GM12801 (cell line): ENCODE data around the gene KCNQ1.

ENCODE experiments used
- TF ChIP-seq, protein P1 (sequence below): IDR thresholded peaks from one replicate; pipeline ENCODE4 v1.5.1; 2011; ENCODE audit warnings: control low read depth; ENCODE audit not compliant: insufficient read length; ENCODE audit errors: extremely low read depth

KCNQ1 gene

DNA sequence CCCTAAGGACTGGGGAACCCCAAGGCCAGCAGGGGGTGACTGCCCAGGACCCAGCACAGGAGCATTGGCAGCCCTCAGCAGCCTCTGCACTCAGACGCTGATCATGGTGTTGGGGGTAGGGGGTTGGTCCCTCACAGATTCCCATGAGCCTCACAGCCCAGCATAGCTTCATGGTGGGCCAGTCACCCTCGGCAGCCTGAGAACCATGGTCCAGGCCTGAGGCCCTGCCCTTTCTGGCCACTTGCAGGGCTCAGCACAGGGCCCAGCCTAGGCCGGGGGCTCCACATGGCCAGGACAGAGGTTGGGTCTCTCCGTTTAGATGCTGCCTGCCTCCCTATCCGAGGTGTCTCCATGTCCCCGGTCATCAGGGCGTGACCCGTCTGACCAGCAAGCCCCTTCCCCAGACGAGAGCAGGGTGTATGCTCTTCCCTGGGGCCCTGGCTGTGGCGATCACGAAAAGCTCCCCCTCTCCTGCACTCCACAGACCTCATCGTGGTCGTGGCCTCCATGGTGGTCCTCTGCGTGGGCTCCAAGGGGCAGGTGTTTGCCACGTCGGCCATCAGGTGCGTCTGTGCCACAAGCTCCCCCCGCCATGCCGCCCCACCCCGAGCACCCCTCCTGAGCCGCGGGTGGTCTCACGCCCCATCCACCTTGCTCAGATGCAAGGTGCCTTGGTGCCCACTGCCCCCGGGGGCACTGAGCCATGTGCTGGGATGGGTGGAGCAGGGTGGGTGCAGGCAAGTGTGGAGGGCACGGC, 126.2 kb downstream of the KCNQ1 start:
- TF ChIP-seq, protein P1, sequence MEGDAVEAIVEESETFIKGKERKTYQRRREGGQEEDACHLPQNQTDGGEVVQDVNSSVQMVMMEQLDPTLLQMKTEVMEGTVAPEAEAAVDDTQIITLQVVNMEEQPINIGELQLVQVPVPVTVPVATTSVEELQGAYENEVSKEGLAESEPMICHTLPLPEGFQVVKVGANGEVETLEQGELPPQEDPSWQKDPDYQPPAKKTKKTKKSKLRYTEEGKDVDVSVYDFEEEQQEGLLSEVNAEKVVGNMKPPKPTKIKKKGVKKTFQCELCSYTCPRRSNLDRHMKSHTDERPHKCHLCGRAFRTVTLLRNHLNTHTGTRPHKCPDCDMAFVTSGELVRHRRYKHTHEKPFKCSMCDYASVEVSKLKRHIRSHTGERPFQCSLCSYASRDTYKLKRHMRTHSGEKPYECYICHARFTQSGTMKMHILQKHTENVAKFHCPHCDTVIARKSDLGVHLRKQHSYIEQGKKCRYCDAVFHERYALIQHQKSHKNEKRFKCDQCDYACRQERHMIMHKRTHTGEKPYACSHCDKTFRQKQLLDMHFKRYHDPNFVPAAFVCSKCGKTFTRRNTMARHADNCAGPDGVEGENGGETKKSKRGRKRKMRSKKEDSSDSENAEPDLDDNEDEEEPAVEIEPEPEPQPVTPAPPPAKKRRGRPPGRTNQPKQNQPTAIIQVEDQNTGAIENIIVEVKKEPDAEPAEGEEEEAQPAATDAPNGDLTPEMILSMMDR = no peak

DNA sequence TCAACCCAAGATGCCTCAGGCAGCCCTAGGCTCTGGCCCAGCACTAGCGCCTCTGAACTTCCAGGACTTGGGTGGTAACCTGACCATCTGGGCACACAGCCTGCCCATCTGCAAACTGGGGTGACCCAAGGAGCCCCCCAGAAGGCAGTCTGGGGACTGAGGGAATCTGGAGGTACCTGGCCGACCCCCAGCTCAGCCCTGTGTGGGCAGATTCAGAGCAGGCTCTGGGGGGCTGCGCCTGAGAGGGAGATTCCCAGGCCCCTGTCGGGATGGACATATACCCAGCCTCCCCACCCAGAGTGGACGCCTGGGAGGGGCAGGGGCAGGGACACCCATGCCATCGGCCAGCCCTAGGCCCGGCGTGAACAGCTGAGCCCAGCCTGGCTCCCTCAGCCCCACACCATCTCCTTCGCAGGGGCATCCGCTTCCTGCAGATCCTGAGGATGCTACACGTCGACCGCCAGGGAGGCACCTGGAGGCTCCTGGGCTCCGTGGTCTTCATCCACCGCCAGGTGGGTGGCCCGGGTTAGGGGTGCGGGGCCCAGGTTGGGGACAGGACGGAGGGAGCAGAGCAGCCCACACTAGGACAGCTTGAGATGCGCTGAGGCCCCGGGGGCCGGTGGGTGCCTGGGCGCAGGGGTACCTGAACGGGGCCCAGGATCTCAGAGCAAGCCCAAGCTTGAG, 126.9 kb downstream of the KCNQ1 start:
- TF ChIP-seq, protein P1 = no peak

DNA sequence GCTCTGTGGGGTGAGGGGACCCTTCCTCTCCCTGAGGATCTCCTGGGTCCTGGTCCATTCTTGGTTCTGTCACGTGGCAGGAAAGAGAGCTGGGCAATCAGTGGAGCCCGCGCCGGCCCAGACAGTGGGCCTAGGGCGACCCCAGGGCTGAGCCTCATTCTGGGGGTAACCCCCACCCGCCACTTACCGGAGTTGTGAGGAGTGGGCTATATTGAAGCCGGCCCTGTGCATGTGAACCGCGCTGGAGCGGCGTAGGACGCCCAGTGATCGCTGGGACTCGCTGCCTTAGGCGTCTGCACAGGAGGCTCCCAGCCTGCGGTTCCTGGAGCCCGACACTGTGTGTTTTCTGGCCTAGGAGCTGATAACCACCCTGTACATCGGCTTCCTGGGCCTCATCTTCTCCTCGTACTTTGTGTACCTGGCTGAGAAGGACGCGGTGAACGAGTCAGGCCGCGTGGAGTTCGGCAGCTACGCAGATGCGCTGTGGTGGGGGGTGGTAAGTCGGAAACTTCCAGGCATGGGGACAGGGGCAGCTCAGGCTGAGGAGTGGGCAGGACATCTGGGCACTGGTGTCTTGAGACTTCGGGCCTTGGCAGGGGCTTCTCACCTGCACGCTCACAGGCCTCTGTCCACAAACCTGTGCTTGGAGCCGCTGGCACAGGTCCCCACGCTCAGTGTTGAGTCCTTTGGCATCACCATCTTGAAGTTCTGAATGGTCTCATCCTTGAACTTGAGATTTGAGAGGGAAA, 127.9 kb downstream of the KCNQ1 start:
- TF ChIP-seq, protein P1 = no peak

DNA sequence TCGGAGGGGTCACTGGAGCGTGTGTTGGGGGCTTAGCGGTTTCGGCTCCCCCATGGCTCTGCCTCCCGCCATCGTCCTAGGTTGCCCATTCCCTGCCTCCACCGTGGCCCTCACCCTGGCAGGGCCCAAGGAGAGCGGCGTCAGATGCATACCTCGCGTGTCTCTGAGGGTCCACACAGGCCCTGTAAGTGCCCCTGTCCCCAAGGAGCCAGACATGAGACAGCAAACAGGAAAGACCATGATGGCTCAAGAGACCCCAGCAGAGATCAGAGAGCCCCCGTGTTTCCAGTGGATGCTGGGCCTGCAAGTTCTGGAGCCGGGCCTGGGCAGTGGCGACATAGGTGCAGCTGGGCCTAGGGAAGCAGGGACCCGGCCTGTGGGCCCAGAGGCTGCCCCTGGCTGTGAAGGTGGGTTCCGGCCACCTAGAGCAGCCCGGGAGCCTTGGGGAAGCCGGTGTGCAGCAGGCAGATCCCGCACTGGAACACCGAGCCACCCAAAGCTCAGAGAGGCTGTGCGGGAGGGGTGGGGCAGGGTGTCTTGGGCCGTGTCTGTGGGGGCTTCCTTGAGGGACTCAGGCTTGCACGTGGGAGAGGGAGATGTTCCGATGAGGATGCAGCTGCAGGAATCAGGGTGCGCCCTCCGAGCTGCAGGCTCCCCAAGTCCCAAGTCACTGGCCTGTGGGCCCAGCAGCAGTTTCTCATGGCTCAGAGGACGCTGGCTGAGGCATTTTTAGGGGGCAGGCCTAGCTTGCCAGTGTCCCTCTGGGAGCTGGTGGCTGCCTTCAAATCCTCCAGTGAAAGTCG, 128.6 kb downstream of the KCNQ1 start:
- TF ChIP-seq, protein P1 = no peak

DNA sequence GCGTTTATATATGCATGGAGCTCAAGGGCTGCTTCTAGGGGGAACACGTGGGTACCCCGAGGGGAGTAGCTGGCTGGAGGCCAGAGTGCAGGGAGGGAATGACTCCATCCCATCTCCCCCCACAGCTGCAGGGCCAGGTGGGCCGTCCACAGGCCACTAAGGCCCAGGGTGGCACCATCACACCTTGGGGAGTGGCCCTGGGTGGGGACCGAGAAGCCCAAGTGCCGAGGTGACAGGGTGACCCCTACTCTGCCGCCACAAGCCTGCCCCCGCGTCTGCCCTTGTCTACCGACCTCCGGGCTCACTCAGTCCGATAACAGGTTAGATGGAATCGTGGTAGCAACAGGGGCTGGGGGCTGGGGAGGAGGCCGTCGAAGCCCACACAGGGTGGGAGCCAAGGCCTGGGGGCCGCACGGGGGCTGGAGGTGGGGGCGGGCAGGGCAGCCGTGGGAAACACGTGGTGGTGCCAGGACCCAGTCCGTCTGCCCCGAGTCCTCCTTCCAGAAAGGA, 129.3 kb downstream of the KCNQ1 start:
- TF ChIP-seq, protein P1 = no peak

DNA sequence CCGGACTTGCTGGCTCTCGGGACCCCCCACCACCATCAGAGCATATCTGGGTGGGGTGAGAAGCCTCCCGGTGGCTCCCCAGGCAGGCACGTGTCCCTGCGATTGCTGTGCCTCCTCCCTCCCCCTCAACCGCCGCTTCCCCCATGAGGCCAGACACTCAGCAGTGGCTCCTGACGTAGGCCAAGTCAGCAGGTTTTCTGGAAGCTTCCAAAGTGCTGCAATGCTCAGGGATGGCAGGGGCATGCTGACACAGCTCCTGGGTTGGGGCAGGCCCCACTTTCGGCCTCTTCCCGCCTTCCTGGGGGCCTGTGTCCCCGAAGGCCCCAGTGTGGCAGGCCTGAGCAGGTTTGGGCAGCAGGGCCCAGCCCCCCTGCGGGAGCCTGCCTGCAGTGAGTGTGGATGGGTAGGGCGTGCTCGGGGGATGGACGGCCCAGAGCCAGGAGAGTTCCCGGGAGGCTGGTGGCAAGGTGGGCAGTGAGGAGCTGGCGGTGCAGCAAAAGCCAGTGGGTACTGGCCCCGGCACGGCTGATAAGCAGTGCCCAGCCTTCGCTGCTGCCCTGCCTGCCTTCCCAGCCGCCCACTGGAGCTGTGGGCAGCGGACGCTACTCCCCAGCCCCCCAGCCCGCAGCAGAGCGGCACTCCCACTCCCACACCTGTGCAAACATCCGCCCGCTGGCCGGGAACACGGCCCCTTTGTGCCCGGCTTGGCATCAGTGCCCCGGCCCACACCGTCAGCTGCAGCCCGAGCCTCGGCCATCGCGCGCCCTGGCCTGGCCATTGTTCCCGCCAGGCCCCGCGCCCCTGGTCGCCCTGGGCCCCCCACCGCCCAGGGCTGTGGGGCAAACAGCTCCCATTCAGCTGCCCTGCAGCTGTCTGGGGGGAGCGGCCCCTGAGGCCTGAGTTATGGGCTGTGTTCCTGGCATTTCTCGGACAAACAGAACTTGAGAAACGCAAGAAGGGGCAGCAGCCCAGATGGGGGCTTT, 130.0 kb downstream of the KCNQ1 start:
- TF ChIP-seq, protein P1 = no peak
